Transverse colon (tissue), 4 donors: ENCODE results near the gene CEMIP2. TPM values are rescaled to one million over a fixed set of nuclear protein-coding genes. Genes with fewer than 3 reads are reported as not detected.

Experiments
- DNase-seq: peaks from one replicate; pipeline ENCODE4 v3.0.0-alpha.2; 2019
- H3K27ac ChIP-seq, 4 donors: fragments of 200-600 bp; sonication (generic); 2 replicates each; pipeline ENCODE4 v1.5.1; 2016 to 2018; ENCODE audit warnings: inconsistent platforms in 4 of 4
- H3K27me3 ChIP-seq: fragments of 200-600 bp; sonication (generic); 2 replicates; pipeline ENCODE4 v1.5.1; 2017; ENCODE audit warnings: inconsistent platforms
- H3K36me3 ChIP-seq, 4 donors: fragments of 200-600 bp; sonication (generic); 2 replicates each; pipeline ENCODE4 v1.5.1; 2017 to 2019; ENCODE audit warnings: inconsistent platforms in 4 of 4
- H3K4me1 ChIP-seq, 4 donors: fragments of 200-600 bp; sonication (generic); 2 replicates each; pipeline ENCODE4 v1.5.1; 2017 to 2020; ENCODE audit warnings: inconsistent platforms in 4 of 4
- H3K4me3 ChIP-seq, 4 donors: fragments of 200-600 bp; sonication (generic); 1 replicate in 1 of 4; 2 replicates in 3 of 4; pipeline versions ENCODE4 v1.5.1 to v1.6.1; 2017 to 2019; ENCODE audit warnings: inconsistent platforms in 4 of 4
- H3K9me3 ChIP-seq, 2 donors: fragments of 200-600 bp; sonication (generic); 2 replicates each; pipeline ENCODE4 v1.5.1; 2017 to 2019; ENCODE audit warnings: inconsistent platforms in 2 of 2
- CTCF ChIP-seq, 5 experiments: fragments of 200-600 bp in 3 of 5; fragments of 450-650 bp in 2 of 5; sonication (generic) in 3 of 5; IDR thresholded peaks; 1 replicate in 2 of 5; 2 replicates in 3 of 5; pipeline ENCODE4 v1.5.1; 2016 to 2017; ENCODE audit warnings: antibody characterized with exemption in 5 of 5, inconsistent platforms in 3 of 5, mild to moderate bottlenecking in 2 of 5, moderate library complexity in 1 of 5
- EP300 ChIP-seq: sonication (generic); formaldehyde crosslinking; IDR thresholded peaks from one replicate; pipeline ENCODE4 v1.6.1; 2017; ENCODE audit warnings: antibody characterized with exemption, low read depth
- POLR2A ChIP-seq: fragments of 450-650 bp; IDR thresholded peaks from one replicate; pipeline ENCODE4 v1.6.1; 2016; ENCODE audit warnings: antibody characterized with exemption, mild to moderate bottlenecking, moderate library complexity
- POLR2AphosphoS5 ChIP-seq, 3 donors: sonication (generic); formaldehyde crosslinking; IDR thresholded peaks; one replicate each; pipeline ENCODE4 v1.6.1; 2016; ENCODE audit warnings: antibody characterized with exemption in 3 of 3
- WGBS, 2 donors: methylation state at CpG; one replicate each; pipeline ENCODE4 v1.1.5; 2018; ENCODE audit warnings: low coverage in 1 of 2; 5-methylcytosine and 5-hydroxymethylcytosine counted together
- in situ Hi-C, 4 donors: fragments of 200-750 bp; cut with MboI; loops; one replicate each; pipeline versions ENCODE4 v1.15.0 to v1.15.1; 2017; ENCODE audit warnings: low sequenced_read_pairs in 3 of 4, low pct_ligation_motif_present in 1 of 4, low pct_unique_long_range_greater_than_20kb in 1 of 4
- intact Hi-C: fragments of 100-400 bp; cut with DNase I; formaldehyde crosslinking; loops from one replicate; pipeline ENCODE4 v1.15.1; 2023; ENCODE audit warnings: low total_unique reads
- total RNA-seq, 4 donors: library from RNA; depleted of rRNA; stranded (reverse); fragments of >200 nt; gene quantifications; one replicate each; pipeline ENCODE4 v1.1.0, GENCODE V29; 2016

CEMIP2 gene
- total RNA-seq, 4 donors from 2014 or later: 56.3 to 352 (median 236) TPM

- TF ChIP-seq CTCF (IDR thresholded peaks at IDR 0.05) (no peak), POLR2AphosphoS5 (IDR thresholded peaks at IDR 0.05) (no peak), EP300 (no peak), POLR2A (no peak)
- no peak for DNase-seq
- Histone ChIP-seq H3K4me1 (peaks cover 0 to 10% (median 0%) of the 10 kb centered on the region in 4 donors), H3K36me3 (peaks cover 0 to 66% (median 23%) of the 10 kb centered on the region in 4 donors), H3K4me3 (no peak overlapping the region), H3K27ac (no peak overlapping the region), H3K27me3 (no peaks in the 10 kb centered on the region), H3K9me3 (no peaks in the 10 kb centered on the region)
- in situ Hi-C loops: no loop called here
- intact Hi-C loops: no loop called here
- WGBS, 2 donors: 74 to 93% methylated on average over 2 to 3 of the region's 3 CpGs
These were observed 41.6 kb downstream of the CEMIP2 start for GRCh38 chr9:71726723-71727122.

- peaks cover 0 to 66% (median 24%) of the 10 kb centered on the region in 4 donors for H3K36me3 ChIP-seq
- intact Hi-C loops: no loop called here
These were observed 42.5 kb downstream of the CEMIP2 start for GRCh38 chr9:71725590-71726338.

GRCh38 chr9:71721855-71722254, 46.5 kb downstream of the CEMIP2 start:
- Histone ChIP-seq H3K27me3 (no peaks in the 10 kb centered on the region), H3K36me3 (peaks cover 0 to 48% (median 15%) of the 10 kb centered on the region in 4 donors), H3K27ac (no peak overlapping the region), H3K9me3 (no peaks in the 10 kb centered on the region), H3K4me3 (no peak overlapping the region), H3K4me1 (peaks cover 0 to 10% (median 2%) of the 10 kb centered on the region in 4 donors)
- intact Hi-C loops (no loop called here), in situ Hi-C loops (no loop called here)
- no peak for DNase-seq
- TF ChIP-seq EP300 (no peak), CTCF (IDR thresholded peaks at IDR 0.05) (no peak), POLR2A (no peak), POLR2AphosphoS5 (IDR thresholded peaks at IDR 0.05) (no peak)

More at GRCh38 chr9:71725590-71726338, 42.5 kb downstream of the CEMIP2 start:
- no peak overlapping the region for H3K27ac ChIP-seq
- DNase-seq: no peak
- no peaks in the 10 kb centered on the region for H3K9me3 ChIP-seq
- no peaks in the 10 kb centered on the region for H3K27me3 ChIP-seq
- 35 to 46% methylated on average over 5 of the region's 5 CpGs for WGBS, 2 donors
- in situ Hi-C loops: no loop called here
- H3K4me1 ChIP-seq: peaks cover 0 to 10% (median 0%) of the 10 kb centered on the region in 4 donors
- TF ChIP-seq POLR2AphosphoS5 (IDR thresholded peaks at IDR 0.05) (peak in 1 of 3 donors; percentile 8), POLR2A (no peak)
- no peak overlapping the region for H3K4me3 ChIP-seq

GRCh38 chr9:71719562-71719961, 48.8 kb downstream of the CEMIP2 start:
- WGBS, 2 donors: 33 to 45% methylated on average over 1 to 5 of the region's 5 CpGs
- Histone ChIP-seq H3K27ac (peak overlapping the region in 1 of 4 donors; percentile 25), H3K27me3 (no peaks in the 10 kb centered on the region), H3K36me3 (peaks cover 0 to 38% (median 11%) of the 10 kb centered on the region in 4 donors), H3K4me1 (peaks cover 0 to 3% (median 0%) of the 10 kb centered on the region in 4 donors), H3K4me3 (no peak overlapping the region), H3K9me3 (no peaks in the 10 kb centered on the region)
- DNase-seq: no peak
- TF ChIP-seq EP300 (no peak), POLR2A (no peak), POLR2AphosphoS5 (IDR thresholded peaks at IDR 0.05) (peak in 1 of 3 donors; percentile 20), CTCF (IDR thresholded peaks at IDR 0.05) (no peak)
- intact Hi-C loops (no loop called here), in situ Hi-C loops (no loop called here)
